GM19438 (cell line): Measurements from ENCODE around the gene NAPA.

Experiments used
- ATAC-seq: cut with Tn5 transposase; IDR thresholded peaks from one replicate; pipeline ENCODE4 v1.9.1; 2021; ENCODE audit warnings: low read depth; ENCODE audit not compliant: unreplicated experiment

The NAPA gene

GRCh38 chr19:47503130-47503825 lies 11.6 kb downstream of the NAPA start:
- ATAC-seq, result no peak

- ATAC-seq, result no peak
Measured at GRCh38 chr19:47499863-47500830, 14.7 kb downstream of the NAPA start.

GRCh38 chr19:47499371-47499770 lies 15.5 kb downstream of the NAPA start:
- no peak for ATAC-seq

GRCh38 chr19:47498561-47498960 lies 16.3 kb downstream of the NAPA start:
- no peak for ATAC-seq

- ATAC-seq, result no peak
Measured at GRCh38 chr19:47497821-47498520, 16.9 kb downstream of the NAPA start.

GRCh38 chr19:47497050-47497766 lies 17.7 kb downstream of the NAPA start:
- ATAC-seq, result no peak

GRCh38 chr19:47495478-47496372 lies 19.1 kb downstream of the NAPA start:
- no peak for ATAC-seq

- ATAC-seq, result no peak
Measured at GRCh38 chr19:47494729-47495128, 20.1 kb downstream of the NAPA start.

- ATAC-seq, result no peak
Measured at GRCh38 chr19:47494211-47494547, 20.7 kb downstream of the NAPA start.

- ATAC-seq, result no peak
Measured at GRCh38 chr19:47493378-47494210, 21.3 kb downstream of the NAPA start.

GRCh38 chr19:47492571-47493377 lies 22.1 kb downstream of the NAPA start:
- ATAC-seq, result no peak

- ATAC-seq, result no peak
Measured at GRCh38 chr19:47492137-47492533, 22.7 kb downstream of the NAPA start.

GRCh38 chr19:47491358-47492136 lies 23.3 kb downstream of the NAPA start:
- no peak for ATAC-seq

GRCh38 chr19:47490847-47491246 lies 24.0 kb downstream of the NAPA start:
- ATAC-seq, result no peak

GRCh38 chr19:47490031-47490430 lies 24.8 kb downstream of the NAPA start:
- ATAC-seq, result no peak

GRCh38 chr19:47489072-47489914 lies 25.6 kb downstream of the NAPA start:
- no peak for ATAC-seq
